Middle frontal gyrus (tissue), 1 donor: Measurements from ENCODE around the gene TENT4A.
"Not testable (repeated sequence)": the region's sequence is repeated elsewhere in the genome, so short reads cannot be mapped to it uniquely, and the experiment has no call there.

Experiments
- DNase-seq: peaks from one replicate; pipeline ENCODE4 v3.0.0-alpha.2; 2015; ENCODE audit warnings: low spot score; ENCODE audit errors: extremely low spot score

Gene TENT4A

DNA sequence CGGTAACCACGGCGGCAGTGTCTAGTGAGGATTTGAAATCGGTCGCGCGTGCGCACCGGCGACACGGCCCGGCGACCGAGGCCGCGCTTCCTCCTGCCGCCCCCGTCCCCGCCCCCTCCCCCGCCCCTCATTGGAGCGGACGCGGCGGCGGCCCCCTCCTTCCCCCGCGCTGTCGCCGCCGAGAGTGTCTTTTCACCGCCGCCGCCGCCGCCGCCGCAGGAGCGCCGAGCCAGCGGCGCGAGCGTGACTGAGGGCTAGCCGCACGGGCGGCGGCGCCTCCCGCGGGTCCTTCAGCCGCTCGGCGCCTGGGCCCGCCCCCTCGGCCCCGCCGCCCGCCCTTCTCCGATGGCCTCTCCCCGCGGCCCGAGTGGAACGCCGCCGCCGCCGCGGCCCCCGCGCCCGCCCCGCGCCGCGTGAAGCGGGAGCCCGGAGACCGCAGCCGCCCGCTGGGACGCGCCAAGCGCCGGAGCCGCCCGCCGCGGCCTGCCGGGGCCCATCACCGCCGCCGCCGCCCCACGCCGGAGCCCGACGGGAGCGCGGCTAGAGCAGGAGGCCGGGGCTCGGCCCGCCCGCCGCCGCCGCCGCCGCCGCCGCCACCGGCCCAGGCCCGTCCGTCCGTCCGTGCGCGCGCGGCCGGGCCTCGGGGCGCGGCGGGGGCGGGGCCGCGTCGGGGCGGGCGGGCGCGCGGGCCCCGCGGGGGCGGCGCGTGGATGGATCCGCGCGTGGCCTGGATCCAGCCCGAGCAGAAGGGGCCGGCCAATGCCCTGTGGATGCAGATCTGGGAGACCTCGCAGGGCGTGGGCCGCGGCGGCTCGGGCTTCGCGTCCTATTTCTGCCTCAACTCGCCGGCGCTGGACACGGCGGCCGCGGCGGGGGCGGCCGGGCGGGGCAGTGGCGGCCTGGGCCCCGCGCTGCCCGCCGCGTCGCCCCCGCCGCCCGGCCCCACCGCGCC, at the start of gene TENT4A:
TSS of gene TENT4A (plus strand) at position 159 of the 952 bp plus-strand sequence. CDS start at position 711, 552 bp downstream.
- DNase-seq, result no peak

DNA sequence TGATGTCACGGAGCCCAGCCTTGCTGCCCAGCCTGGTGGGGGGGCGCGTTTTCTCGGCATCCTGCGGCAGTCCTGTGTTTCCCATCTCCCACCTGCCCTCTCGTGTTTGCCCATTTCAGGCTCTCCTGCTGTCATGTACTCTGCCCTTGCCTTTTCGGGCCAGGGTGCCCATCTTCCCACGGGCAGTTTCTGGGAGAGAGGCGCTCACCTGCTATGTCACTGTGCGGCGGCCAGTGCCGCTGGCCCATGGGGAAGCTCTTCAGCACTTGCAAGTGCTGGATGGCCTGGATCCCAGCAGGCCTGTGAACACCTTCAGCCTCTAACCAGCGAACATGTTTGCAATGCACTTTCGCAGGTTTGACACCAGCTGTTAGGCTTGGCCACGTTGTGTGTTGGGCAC, 46.5 kb upstream of the TENT4A start:
- no peak for DNase-seq

DNA sequence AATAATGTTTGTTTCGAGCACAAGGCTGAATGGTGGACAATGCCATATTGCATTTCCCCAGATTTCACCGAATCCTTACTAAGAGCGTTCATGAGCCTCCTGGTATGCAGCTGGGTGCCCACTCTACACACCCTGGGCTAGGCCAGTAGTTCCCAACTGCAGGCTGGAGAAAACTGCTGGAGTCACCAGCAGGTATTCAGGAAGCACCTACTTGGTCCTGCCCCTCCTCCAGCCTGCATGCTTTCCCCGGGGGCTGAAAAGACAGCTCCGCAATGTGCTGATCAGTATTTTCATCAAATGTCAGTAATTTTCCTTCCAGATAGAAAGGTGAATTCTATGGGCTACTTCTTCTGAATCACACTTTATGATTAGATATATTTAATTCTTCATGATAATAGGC, 45.6 kb upstream of the TENT4A start:
- DNase-seq, result no peak

DNA sequence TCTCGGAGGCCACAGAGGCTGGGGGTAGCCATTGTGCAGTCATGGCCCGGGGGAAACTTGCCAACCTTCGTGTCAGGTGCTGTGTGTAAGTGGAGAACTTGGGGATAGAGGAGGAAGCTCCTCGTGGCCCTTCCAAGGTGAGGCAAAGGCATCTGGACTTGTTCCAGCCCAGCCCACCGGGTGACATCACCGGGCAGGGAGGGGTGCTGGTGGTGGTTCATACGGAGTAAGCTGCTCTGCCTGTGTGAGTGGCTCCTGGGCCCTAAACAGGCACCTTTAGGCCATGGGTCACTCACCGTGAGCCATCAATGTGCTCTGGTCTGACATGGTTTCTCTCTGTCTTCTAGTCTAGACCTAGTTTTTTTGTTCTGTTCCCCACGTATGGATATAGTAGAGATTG, 44.5 kb upstream of the TENT4A start:
- DNase-seq, result not testable (repeated sequence)

DNA sequence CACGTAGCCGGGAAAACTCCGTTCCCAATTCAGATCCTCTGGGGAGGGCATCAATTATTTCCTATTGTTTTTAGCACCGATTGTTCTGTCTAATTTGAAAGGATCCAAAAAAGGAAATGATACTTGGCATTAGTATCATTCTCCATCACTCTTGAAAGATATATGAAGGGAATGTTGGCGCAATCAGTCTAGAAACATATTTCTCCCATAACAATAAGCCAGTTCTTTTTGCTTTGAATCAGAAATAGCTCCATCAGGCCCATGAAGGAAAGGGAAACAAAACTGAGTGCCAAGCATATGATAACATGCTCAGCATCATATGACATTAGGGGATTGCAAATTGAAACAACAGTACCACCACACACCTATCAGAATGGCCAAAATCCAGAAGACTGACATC, 40.2 kb upstream of the TENT4A start:
- no peak for DNase-seq

DNA sequence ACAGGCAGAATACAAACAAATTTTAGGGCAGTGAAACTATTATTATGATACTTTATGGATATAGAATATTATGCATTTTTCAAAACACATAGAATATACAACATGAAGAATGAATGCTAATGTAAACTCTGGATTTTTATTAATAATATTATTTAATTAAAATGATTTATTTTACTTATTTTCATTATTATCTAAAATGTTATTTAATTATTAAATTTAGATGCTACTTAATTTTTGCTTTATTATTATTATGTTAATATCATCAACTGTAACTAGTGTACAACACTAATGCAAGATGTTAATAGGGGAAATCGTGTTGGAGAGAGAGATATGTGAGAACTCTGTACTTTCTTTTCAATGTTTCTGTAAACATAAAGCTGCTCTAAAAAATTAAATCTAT, 39.3 kb upstream of the TENT4A start:
- no peak for DNase-seq

DNA sequence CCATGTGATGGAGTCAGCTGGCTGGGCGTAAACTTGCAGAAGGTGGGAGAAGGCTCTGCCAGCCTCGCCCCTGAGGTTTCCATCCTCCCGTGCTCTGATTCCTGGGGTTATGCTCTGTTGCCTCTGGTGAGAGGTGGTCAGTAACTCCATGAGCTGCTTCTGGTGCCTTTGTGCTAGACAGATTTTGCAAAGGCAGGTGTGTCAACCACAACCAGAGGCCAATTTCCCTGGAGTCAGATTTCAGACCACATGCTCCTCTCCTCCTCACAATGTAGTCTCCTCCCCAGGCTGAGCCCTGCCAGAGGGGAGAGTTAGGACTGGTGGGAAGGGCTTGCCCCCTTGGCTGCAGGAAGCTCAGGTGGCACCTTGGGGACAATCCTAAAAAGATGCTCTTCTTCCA, 38.8 kb upstream of the TENT4A start:
- DNase-seq, result no peak

DNA sequence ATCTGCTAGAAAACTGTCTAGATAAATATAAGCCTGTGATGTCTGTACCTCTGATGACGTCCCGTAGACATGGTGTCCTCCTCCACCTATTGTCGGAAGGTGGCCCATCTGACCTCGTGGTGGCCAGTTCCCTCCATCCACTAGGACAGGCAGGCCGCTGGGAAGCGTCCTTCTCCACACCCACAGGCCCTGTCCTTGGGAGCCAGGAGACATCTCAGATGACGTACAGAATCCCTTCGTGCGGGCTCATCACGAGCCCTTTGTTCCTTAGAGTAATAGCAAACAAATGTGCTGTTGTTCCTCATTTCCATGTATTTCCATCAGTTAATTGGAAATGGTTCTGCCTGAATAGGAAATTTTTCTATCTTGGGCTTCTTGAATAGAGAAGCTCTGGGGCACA, 38.3 kb upstream of the TENT4A start:
- DNase-seq, result no peak

DNA sequence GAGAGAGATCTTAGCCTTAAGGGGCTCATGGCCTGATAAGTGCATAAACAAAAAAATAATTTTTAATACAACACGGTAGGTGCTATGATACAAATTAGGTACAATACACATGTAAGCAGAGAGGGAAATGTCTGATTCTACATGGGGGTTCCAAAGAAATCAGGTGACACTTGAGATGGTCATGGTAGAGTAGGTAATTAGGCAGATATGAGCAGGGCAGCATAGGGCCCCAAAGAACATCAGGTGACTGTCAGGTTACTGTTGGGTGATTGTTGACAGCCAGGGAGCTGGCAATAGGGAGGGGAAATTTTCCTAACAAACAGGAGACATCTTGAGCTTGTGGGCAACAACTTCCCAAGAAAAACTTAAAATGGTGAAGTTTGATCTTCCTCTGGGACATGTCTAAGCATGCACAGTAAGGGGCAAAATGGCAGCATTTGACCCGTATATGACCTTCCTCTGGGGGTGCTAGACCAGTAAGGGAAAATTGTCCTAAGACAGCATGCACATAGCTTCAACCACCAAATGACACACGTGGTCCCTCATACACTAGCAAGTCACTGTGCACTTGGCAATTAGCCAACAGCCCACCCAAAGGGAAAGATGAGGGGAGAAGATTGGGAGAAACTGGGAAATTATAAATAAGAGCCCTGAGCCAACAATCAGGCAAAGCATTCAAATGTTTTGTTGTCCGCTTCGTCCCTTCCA, 37.3 kb upstream of the TENT4A start:
- no peak for DNase-seq

DNA sequence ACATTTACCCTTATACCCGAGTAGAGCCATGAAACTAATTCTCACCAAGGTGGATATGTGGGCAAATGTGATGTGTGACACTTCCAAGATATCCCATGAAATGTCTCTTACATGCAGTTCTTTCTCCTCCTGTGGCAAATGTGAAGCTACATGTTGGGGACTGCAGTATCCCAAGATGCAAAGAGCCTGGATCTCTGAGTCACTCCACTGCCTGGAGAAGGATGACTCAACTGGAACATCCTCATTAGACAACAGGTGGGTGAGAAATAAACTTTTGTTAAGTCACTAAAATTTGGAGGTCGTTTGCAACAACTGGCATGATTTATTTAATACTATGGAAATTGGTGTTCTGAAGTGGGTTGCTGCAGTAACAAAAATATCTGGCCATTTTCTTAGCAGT, 36.5 kb upstream of the TENT4A start:
- DNase-seq, result no peak

DNA sequence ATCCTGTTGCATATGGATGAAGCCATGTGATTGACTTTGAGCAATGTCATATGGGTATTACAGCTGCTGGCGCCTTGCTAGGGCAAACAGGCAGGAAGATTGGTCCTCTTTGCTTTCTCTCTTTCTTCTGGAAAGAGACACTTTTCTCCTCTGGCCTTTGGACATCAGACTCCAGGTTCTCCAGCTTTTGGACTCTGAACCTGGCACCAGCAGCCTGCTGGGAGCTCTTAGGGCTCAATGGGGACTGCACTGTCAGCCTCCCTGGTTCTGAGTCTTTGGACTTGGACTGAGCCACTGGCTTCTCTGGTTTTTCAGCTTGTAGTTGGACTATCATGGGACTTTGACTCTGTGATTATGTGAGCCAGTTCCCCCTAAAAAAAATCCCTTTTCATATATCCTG, 34.8 kb upstream of the TENT4A start:
- no peak for DNase-seq

DNA sequence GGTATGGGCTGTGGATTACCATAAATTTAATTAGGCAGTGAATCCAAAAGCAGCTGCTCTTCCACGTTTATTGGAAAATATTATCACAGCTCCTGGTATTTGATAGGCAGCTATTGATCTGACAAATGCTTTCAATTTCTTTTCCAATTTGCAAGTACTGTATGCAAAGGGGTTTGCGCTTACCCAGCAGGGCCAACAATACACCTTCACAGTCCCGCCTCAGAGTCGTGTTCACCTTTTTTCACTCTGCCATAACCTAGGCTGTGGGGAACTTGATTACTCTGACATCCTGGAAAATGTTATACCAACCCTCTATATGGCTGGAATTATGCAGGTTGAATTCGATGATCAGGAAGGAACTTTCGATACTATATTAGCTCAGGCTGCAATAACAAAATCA, 32.3 kb upstream of the TENT4A start:
- DNase-seq, result no peak

DNA sequence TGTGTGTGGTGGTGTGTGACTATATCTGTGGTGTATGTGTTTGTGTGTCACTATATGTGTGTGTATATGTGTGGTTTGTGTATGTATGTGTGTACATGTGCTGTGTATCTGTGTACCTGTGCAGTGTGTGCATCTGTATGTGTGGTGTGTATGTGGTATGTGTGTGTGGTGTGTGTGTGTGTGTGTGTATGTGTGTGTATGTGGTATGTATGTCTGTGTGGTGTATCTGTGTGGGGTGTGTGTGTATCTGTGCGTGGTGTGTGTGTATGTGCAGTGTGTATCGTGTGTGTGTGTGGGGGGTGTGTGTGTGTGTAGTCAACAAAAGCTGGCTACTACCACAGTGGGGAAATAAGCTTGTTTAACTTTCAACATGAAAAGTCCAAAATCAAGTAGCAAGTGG, 31.6 kb upstream of the TENT4A start:
- no peak for DNase-seq

DNA sequence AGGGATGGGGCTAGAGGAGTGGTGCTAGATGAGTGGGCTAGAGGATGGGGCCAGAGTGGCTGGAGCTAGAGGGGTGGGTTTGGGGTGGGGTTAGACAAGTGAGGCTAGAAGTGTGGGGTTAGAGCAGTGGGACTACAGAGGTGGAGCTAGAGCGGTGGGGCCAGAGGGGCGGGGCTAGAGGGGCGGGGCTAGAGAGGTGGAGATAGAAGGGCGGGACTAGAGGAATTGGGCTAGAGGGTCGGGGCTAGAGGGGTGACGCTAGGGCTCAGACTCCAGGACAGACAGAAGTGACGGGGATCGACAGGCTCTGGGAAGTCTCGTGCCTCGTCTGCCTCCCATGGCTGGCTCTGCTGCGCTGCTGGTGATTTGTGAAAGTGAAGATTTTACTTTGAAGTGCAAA, 31.0 kb upstream of the TENT4A start:
- DNase-seq, result no peak

DNA sequence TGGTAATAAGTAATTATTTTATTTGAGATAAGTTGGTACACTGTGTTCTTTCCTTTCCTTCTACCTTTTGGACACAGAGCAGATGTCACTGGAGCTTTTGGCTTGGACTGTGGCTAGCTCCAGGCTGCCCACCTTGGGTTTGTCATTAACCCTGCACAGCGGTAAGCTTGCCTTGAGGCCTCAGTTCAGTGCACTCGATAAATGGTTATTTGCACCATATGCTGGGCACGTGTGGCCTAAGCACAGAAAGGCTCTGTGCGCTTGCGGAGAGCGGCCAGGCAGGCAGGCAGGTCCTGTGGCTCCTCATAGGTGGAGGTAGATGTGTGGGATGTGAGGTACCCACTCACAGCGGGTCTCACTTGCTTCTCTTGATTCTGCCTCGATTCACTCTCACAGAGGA, 30.0 kb upstream of the TENT4A start:
- DNase-seq, result no peak

DNA sequence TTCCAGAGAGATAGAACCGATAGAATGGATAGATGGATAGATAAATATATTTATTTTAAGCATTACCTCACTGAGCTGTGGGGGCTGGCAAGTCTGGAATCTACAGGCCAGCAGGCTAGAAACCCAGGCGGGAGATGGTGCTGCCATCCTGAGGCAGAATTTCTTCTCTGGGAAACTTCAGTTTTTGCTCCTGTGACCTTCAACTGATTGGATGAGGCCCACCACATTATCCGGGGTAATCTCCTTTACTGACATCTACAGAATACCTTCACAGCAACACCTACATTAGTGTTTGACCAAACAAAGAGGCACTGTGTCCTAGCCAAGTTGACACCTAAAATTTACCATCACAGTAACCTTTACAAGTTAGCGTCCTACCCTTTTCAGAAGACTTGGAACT, 29.2 kb upstream of the TENT4A start:
- DNase-seq, result no peak

DNA sequence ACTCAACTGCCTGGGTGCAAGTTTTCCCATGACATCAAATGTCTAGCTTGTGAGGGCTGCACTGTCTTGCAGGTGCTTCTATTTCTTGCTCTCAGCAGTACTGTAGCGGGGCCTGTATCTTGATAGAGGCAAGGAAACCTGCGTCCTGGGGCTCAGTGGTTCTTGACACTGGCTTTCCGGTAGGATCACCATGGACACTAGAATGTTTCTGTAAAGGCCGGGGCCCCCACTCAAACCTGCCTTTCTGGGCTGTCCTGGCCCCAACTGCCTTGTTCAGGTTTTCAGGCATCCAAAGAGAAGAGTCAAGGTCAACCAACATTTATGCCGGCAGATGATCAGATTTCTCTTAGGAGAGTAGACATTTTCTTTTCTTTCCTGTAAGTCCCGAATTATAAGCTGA, 26.7 kb upstream of the TENT4A start:
- no peak for DNase-seq

DNA sequence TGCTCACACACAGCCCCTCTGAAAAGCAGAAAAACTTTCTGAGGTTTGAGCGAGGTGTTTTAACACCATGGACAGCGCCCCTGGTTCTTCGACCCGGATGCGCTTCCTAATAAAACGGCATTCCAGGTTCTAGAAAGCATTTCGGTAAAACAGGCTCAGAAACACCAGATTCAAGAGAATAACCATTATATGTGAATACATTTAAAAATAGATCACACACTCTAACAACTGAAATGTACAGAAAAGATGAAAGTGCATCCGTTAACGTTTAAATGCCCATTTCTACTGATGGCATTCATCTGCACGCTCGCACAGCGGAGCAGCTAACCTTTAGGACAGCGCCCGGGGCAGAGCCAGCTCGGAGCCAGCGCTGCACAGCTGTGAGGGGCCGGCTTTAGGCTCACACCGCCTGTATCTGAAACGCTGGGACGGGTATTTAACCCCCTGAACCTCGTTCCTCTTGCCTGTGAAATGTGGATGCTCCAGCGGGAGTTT, 26.3 kb upstream of the TENT4A start:
- no peak for DNase-seq

DNA sequence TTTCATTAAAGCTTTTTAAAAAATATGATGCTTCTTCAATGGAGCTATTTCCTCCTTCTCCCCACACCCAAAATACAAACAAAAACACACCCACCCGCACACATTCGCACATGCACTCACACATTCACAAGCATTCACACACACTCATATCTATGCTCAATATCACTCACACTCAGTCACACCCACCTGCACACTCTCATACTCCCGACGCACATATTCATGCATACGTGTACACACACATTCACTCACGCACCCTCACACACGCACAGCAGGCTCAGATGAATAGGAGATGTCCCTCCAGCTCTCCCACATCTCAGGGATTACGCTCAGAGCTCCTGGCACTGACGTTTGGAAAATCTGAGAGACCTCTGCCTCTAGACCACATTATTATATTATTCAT, 25.7 kb upstream of the TENT4A start:
- DNase-seq, result no peak

DNA sequence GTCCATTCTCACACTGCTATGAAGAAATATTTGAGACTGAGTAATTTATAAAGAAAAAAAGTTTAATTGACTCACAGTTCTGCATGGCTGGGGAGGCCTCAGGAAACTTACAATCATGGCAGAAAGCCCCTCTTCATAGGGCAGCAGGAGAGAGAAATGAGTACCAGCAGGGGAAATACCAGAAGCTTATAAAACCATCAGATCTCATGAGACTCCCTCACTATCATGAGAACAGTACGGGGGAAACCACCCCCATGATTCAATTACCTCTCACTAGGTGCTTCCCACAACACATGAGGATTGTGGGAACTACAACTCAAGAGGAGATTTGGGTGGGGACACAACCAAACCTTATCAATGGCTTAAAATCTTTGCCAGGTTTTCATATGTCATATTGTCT, 20.3 kb upstream of the TENT4A start:
- DNase-seq, result no peak

DNA sequence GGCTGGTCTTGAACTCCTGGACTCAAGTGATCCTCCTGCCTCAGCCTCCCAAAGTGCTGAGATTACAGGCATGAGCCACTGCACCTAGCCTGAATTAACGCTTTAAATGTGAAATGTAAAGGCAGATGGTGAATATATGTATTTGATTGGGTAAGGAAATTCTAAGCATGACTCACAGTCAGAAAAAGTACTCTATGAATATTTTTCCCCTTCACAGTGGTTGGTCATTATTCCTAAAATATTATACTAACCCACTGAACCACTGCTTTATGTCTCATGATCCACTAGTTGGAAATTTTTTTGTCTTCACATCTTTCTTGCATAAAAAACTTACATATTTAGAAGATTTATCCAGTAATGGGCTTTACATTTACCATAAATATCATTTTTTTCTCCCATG, 14.5 kb upstream of the TENT4A start:
- DNase-seq, result no peak

DNA sequence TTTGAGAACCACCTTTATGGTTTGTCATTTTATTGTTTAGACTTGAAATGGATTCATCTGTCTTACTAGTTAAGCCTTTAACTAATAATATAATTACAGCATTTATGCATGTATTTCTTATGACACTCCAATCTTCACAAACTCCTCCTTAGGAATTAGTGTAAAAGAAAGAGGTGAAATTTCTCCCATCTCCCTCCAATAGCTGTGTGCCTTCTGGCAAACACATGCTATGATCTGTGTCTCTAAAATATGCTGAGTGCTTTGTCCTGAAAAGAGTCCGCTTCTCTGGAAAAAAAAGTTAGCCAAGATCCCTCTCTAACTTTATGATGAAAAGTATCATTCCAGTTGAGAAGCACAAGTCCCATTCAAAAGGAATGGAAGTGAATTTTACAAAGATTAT, 13.9 kb upstream of the TENT4A start:
- no peak for DNase-seq
